HG02885 (cell line): Measurements from ENCODE around the gene GYPB.
"Not testable (repeated sequence)": the region's sequence is repeated elsewhere in the genome, so short reads cannot be mapped to it uniquely, and the experiment has no call there.

ENCODE experiments used
- ATAC-seq: cut with Tn5 transposase; IDR thresholded peaks from one replicate; pipeline ENCODE4 v1.9.1; 2021; ENCODE audit warnings: mild to moderate bottlenecking; ENCODE audit not compliant: unreplicated experiment, poor library complexity

The GYPB gene

DNA sequence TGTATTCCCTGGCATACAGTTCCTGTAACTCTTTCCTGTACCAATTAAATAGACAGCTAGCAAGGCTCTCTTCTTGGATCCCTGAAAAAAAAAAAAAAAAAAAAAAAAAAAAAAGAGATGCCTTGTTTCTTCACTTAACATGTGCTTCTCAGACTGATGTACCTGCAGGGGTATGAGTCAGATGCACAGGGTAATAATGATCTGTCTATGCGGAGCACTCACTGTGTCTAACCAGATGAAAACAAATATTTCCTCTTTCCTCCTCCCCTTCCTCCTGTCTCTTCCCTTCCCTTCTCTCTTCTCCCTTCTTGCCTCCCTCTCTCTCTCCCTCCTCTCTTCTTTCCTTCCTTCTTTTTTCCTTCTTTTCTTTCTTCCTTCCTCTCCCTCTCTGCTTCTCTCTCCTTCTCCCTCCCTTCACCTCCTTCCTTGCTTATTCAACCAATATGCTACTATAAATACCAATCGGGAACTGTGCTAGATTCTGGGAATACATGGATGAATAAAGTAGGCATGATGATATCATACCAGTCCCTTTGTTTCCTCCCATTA lies 3.0 kb downstream of the GYPB start:
- not testable (repeated sequence) for ATAC-seq

DNA sequence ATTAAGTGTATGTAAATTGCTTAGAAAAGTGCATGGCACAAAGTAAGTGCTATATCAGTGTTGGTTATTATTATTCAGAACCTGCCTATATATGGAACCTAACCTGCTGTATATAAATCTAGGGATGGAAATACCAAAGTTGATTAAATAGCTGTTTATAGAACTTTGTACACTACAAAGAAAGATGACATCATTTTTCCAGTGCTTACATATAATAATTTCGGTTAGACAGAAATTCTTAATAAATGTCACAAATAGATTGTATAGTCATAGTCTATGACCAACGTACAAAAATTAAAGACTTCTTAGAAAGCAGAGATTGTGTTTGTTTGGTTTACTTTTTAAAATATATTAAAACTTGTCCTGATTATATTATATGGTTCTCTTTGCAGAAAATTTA lies 4.4 kb downstream of the GYPB start:
- ATAC-seq = no peak

DNA sequence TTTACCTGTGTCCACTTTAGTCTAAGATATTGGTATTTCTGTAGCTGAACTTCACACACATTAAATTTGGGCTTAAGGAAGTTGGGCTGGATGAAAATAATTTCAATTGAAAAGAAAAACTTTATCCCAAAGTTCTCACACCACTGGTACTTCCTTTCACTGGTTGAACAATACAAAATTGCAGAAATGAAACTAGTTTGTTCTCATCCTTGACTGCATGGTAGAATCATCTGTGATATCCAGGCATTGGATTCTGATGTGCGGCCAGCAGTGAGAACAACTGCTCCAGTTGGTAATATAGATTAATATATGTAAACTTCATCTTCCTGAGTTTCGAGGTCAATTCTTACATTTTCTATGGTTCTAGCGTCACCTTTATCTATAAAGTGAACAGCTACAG lies 10.6 kb downstream of the GYPB start:
- not testable (repeated sequence) for ATAC-seq

DNA sequence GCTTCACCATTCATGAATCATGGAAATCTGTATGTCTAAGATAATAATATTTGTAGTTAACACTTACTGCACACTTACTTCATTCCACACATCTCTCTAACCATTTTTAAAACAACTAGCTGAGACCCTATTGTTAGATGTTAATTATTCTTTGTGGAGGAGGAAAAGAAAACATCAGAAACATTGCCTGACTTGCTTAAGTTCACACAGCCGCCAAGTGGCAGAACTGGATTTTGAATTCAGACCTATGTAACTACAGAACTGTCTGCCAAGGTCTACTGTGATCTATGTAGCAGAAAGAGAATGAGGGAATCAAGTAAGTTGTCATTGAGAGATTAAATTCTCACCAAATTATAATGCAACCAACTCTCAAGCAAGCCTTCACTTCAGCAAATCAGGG lies 11.2 kb downstream of the GYPB start:
- not testable (repeated sequence) for ATAC-seq

DNA sequence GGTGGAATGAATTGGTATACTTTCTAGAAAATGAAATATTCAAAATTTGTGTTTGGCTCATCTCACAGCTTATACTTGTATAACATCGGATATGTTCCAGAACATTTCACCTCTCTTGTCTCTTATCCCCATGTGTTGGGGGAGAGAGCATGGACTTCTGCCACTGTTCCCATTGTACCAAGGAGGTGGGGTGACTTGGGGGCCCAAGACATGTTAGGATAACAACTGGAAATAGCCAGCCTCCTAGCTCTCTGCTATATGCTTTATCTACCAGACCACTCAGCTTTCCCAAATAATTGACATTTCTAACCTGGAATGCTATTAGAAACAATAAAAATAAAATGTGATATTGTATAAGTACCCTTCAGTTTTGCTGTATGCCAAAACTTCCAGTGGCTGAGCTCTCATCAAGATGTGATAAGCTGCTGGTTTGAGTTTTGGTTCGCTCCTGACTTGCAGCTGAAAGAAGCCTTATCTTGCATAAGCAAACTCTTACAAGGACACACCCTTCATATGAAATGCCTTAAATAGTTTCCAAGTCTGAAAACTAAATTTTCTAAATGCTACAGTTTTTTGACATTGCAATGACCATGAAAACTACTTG lies 12.9 kb downstream of the GYPB start:
- not testable (repeated sequence) for ATAC-seq

DNA sequence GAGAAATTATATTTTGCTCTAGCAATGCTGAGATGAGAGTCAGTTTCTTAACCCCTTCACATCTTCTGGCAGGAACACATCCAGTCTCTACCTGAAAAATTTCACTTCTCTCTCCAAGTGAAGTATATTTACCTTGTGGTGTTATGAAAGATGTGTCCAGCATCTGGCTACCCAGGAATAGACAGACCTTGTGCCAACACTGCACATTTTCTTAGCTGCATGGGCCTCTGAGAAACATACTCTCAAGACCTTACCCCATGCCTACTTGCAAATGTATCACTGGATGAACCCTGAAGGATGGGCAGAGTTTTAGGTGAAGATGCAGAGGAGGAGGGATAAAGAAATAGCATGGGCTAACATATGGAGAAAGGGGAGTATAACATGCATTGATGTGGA lies 13.6 kb downstream of the GYPB start:
- ATAC-seq = not testable (repeated sequence)

DNA sequence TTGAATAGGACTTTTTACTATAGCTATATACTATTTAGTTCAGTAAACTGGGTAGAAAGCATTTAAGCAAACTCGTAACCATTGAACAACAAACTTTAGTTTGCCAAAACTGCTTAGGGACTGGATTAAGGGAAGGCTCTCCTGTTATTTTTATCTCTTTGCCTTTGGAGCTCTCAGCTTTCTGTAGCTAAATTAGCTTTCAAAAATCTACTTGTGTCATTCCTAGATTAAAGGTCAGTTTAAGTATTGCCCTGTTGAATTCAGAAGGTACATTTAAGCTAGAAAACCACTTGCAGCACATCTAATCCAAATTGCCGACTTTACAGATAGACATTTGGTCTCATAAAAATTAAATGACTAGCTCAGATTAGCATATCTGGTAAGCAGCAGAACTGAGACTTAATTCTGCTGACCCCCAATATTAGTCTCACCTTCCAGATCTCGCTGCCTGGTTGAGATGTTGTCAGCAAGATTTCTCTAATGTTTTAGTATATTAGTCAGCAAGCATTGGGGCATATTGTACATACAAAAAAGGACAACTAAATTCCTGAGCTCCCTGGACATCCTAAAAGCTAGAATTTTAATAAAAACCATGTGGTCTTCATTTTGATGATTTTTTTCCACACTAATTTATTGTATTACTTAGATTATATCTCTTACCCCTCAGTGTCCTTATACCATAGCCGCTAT lies 14.2 kb downstream of the GYPB start:
- ATAC-seq = not testable (repeated sequence)

DNA sequence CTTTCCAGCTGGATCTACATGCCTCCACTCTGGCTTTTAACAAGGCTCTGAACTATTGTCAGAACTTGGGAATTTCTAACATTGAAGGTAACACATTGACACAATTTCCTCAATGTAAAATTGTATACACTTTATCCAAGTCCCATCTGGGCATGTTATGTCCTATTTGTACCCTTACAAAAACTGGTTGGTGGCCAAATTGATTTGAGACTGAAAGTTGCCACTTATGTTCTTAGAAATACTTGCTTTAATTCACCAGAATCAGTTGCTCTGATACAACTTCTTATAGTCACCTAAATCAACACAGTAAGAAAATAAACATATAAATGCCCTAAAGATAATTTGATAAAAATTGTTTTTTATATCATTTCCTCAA lies 15.3 kb downstream of the GYPB start:
- ATAC-seq = not testable (repeated sequence)

DNA sequence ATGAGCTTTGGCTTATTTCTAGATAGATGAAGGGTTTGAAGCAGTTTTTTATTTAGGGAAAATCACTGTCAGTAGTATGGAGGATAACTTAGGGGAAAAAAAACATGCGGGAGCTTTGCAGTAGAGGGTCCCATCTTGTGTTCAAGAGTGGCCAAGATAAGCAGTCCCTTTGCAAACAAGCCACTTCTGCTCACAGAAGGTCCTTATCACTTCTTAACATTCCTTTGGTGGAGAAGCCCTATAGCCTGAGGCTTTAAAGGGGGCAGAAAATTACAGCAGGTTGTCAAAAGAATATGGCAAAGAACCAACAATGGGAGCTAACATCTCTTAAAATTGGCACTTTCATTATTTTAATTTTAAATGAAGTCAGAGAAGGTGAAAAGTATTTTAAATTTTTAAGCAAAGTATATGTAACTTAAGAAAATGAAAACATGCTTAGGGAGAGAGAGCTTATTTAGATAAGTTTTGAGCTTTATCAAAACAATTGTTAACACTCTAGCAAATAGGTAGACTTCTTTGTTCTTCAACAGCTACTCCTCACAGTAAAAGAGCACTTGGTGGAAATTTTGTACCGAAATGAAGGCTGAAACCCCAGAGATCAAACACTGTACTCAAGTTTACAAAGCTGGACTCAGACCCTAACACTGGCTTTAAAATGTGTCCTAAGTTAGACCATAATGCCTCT lies 15.8 kb downstream of the GYPB start:
- ATAC-seq = not testable (repeated sequence)

DNA sequence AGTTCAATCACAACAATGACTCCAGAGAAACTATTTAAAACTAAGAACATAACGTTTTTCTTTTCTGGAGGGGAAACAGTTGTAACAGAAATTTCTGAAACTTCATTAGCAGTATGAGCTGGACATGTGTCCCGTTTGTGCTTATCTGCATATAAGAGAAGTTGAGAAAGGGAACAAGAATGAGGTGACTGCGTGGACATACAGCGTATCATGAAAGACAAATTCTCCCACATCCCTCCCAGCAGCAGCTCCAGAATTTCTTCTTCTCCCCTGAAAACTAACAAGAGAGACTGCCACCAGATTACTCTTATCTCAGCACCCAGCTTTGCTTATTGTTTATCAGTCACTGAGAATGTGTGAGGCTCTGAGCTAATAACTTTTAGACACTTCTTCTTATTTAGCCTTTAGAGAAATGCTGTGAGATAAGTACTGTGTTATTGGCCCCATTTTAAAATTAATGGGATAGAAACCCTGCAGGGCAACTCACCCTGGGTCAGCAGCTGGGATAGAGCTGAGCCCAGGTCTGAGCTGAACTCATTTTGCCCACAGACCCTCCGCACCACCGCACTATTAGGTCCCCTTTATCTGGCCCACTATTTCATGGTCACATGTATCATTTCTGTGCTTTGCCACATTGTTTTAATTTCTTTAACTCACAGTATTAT lies 18.7 kb downstream of the GYPB start:
- not testable (repeated sequence) for ATAC-seq

DNA sequence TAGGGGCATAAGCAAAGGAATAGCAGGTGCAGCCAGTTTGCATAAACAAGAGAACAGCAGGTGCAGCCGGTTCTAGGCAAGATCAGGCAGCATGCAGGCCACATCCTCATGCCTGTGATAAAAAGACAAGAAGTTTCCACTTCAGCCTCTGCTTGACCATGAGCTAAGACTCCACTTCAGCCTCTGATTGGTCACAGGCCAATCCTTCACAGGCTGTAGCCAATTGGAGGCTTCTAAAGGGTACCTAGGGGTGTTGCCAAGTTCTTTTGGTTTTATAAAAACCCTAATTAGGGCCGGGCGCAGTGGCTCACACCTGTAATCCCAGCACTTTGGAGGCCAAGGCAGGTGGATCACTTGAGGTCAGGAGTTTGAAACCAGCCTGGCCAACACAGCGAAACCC lies 23.0 kb downstream of the GYPB start:
- not testable (repeated sequence) for ATAC-seq

DNA sequence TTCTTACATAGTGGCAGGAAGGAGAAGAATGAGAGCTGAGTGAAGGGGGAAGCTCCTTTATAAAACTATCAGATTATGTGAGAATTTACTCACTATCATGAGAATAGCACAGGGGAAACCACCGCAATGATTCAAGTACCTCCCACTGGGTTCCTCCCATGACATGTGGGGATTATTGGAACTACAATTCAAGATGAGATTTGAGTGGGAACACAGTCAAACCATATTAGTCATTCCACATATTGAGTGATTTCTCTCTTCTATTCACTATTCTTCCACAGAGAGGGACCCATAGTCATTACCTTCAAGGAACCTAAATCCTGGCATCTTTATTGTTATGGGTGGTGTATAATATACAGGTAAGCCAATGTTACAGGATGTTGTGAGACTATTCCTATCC lies 27.4 kb downstream of the GYPB start:
- ATAC-seq = not testable (repeated sequence)

DNA sequence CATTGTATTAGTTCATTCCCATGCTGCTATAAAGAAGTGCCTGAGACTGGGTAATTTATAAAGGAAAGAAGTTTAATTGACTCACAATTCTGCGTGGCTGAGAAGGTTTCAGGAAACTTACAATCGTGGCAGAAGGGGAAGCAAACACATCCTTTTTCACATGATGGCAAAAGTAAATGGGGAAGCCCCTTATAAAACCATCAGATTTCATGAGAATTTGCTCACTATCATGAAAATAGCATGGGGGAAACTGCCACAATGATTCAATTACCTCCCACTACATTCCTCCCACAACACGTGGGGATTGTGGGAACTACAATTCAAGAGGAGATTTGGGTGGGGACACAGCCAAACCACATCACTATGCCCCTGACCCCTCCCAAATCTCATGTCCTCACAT lies 28.5 kb downstream of the GYPB start:
- ATAC-seq = not testable (repeated sequence)

DNA sequence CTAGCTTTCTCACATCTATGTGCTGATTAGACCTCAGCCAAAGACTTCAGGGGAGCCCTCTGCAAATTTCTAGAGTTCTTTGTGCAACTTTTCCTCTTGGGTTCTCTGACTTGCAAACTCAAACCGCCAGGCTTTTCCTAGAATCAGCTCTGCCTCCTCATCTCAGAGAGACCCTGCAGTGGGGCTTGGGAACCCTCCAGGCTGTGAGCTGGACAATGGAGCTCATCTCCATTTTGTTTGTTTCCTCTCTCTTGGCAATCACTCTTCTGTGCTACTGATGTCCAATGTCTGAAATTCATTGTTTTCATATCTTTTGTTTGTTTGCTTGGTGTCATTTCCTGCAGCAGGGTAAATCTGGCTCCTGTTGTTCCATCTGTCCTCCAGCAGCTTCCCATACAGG lies 33.0 kb downstream of the GYPB start:
- ATAC-seq = no peak

DNA sequence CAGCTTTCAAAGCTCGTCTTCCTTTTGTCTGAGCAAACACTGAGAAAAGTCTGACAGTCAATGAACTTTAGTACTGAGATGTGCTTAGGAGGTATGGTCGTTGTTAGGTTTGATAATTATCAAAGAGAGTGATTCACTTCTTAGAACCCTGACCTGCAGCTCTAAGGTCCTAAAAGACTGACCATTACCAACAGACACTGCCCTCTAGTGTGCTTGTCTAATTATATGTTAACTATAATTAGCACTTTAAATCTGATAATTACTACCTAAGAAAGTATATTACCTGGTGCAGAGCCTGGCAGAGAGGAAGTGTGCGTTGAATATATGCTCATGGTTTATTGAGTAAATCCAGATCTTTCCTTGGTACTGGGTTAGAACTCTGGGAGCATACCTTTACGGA lies 38.4 kb downstream of the GYPB start:
- ATAC-seq = peak; percentile 57

DNA sequence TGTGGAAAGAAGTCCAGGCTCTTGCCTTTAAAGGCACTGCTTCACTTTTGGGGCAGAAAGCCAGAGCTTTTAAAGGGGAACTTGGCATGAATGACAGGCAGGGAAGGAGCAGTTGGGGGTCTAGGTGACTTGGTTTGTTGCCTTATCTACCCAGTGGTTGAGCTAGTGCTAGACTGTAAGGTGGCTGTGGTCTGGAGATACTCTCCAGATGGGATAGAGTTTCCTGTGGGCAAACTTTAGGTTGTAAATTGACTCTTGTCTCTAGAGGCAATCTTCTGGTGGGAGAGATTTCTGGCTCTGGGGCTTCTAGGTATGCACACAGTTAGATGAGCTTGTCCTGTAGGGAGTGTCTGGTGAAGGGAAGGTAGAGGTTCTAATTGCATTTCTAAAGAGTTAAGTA lies 43.7 kb downstream of the GYPB start:
- not testable (repeated sequence) for ATAC-seq

DNA sequence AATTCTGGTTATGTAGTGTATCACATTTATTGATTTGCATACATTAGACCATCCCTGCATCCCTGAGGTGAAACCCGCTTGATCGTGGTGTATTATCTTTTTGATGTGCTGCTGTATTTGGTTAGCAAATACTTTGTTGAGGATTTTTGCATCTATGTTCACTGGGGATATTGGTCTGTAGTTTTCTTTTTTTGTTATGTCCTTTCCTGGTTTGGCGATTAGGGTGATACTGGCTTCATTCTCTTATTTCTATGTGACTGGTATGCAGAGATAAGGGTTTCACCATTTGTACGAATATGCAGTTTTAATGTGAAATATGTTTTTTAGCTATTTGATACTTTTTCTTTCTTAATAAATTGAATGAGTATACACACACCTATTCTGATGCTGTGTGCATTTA lies 45.2 kb downstream of the GYPB start:
- ATAC-seq = not testable (repeated sequence)

DNA sequence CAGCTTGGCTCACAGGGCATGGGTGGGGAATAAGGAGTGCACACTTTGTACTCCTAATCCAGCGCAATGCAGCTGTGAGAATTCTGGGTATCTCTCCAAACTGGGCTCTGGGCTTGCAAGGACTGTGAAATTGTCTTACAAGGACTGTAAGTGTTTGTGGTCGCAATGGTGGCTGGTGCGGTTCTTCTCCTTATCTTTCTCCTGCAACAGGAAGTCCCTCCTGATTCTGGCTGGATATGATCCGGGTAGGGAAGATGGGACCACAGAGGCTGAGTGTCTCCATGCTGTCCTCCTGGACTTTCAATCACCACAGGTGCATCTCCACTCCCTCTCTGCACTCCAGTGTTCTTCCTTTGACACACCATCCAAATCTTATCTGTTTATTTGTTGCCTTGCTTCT lies 58.1 kb downstream of the GYPB start:
- no peak for ATAC-seq

DNA sequence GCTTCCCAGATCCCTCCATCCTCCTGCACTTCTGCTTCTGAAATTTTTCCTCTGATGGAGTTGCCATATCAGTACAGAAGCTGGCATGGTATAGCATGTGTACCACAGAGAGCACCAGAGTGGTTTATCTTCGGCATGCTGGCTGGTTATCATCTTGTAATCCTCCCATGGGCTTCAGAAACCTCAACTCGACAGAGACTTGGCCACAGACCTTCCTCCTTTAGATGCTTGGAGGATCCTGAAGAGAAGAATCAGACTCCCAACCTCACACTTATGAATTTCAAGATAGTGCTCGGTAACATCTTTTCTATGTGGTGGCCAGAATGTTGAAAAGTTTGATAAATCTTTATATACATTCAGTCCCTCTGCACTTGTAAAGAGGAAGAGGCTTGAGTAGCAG lies 63.9 kb downstream of the GYPB start:
- not testable (repeated sequence) for ATAC-seq

DNA sequence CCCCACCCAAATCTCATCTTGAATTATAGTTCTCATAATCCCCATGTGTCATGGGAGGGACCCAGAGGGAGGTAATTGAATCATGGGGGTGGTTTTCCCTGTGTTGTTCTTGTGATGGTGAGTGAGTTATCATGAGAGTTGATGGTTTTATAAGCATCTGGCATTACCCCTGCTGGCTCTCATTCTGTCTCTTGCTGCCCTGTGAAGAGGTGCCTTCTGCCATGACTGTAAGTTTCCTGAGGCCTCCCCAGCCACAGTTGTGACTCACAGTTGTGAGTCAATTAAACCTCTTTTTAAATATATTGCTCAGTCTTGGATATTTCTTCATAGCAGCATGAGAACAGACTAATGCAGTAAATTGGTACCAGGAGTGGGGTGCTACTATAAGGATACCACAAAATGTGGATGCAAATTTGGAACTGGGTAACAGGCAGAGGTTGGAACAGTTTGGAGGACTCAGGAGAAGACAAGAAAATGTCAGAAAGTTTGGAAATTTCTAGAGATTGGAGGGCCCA lies 67.7 kb downstream of the GYPB start:
- not testable (repeated sequence) for ATAC-seq

DNA sequence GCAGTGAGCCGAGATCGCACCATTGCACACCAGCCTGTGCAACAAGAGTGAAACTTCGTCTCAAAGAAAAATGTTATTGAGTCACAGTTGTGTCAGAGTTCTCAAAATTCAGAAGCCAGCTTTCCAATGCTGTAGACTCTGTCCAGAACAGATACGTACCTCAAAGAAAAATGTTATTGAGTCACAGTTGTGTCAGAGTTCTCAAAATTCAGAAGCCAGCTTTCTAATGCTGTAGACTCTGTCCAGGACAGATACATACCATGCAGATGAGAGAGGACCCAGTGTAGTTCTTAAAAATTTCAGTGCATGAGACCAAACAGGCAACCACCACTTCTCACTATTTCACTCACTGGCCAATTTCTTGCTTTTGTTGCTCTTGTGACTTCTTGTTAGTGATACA lies 68.2 kb downstream of the GYPB start:
- ATAC-seq = not testable (repeated sequence)
